Nephron progenitor cell (in vitro differentiated cells): ENCODE results near the gene RADIL.

Experiments
- DNase-seq: peaks from one replicate; pipeline ENCODE4 v3.0.0; 2021
- H3K27ac Mint-ChIP-seq: 2 replicates; pipeline ENCODE4 v1.8.0; 2021; ENCODE audit warnings: mild to moderate bottlenecking, moderate library complexity, mixed read lengths
- H3K27me3 Mint-ChIP-seq: 2 replicates; pipeline ENCODE4 v1.8.0; 2021; ENCODE audit warnings: mild to moderate bottlenecking, low read depth, mixed read lengths; ENCODE audit not compliant: poor library complexity
- H3K36me3 Mint-ChIP-seq: 2 replicates; pipeline ENCODE4 v1.8.0; 2021; ENCODE audit warnings: low read depth, mixed read lengths
- H3K4me1 Mint-ChIP-seq: 2 replicates; pipeline ENCODE4 v1.8.0; 2021; ENCODE audit warnings: mixed read lengths
- H3K4me3 Mint-ChIP-seq: 2 replicates; pipeline ENCODE4 v1.8.0; 2021; ENCODE audit warnings: mild to moderate bottlenecking, moderate library complexity, mixed read lengths
- H3K9me3 Mint-ChIP-seq: 2 replicates; pipeline ENCODE4 v1.8.0; 2021; ENCODE audit warnings: mild to moderate bottlenecking, moderate library complexity, mixed read lengths
- TF ChIP-seq, protein P1 (sequence below): fragments of 200-600 bp; sonication (generic); IDR thresholded peaks from 2 replicates; pipeline ENCODE4 v1.5.0; 2021; ENCODE audit warnings: antibody characterized with exemption

The RADIL gene

DNA sequence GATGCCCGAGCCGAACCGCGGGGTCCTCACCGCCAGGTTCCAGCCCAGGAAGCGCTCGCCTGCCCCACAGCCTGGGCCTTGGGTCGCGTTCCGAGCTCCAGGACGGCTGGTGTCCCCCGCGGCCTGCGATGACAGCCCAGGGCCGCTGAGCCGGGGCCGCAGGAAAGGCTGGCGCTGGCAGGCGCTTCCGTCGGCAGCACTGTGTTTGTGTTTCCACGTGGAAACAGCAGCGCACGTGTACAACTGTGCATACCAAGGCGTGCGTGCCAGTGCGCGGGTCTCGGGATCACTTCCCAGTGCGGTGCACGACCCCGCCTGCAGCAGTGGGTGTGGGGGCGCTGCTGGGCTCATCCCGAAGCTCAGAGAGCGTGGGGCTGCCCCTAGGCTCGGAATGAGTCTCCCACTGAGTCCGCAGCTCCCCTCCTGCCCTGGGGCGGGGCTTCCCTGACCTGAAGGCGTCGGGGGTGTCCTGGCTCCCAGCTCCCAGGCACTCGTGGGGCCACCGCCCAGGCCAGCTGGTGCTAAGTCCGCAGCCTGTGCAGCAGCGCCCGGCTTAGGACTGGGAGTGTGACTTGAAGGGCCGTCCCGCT is 90.9 kb downstream of the RADIL start:
- peaks cover 22% of the 10 kb centered on the region for H3K36me3 Mint-ChIP-seq
- TF ChIP-seq, protein P1, sequence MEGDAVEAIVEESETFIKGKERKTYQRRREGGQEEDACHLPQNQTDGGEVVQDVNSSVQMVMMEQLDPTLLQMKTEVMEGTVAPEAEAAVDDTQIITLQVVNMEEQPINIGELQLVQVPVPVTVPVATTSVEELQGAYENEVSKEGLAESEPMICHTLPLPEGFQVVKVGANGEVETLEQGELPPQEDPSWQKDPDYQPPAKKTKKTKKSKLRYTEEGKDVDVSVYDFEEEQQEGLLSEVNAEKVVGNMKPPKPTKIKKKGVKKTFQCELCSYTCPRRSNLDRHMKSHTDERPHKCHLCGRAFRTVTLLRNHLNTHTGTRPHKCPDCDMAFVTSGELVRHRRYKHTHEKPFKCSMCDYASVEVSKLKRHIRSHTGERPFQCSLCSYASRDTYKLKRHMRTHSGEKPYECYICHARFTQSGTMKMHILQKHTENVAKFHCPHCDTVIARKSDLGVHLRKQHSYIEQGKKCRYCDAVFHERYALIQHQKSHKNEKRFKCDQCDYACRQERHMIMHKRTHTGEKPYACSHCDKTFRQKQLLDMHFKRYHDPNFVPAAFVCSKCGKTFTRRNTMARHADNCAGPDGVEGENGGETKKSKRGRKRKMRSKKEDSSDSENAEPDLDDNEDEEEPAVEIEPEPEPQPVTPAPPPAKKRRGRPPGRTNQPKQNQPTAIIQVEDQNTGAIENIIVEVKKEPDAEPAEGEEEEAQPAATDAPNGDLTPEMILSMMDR = no peak
- no peak overlapping the region for H3K27ac Mint-ChIP-seq
- H3K4me3 Mint-ChIP-seq = no peak overlapping the region
- peaks cover 9% of the 10 kb centered on the region for H3K9me3 Mint-ChIP-seq
- peaks cover 8% of the 10 kb centered on the region for H3K27me3 Mint-ChIP-seq
- peaks cover 8% of the 10 kb centered on the region for H3K4me1 Mint-ChIP-seq
- DNase-seq = peak; percentile 37

DNA sequence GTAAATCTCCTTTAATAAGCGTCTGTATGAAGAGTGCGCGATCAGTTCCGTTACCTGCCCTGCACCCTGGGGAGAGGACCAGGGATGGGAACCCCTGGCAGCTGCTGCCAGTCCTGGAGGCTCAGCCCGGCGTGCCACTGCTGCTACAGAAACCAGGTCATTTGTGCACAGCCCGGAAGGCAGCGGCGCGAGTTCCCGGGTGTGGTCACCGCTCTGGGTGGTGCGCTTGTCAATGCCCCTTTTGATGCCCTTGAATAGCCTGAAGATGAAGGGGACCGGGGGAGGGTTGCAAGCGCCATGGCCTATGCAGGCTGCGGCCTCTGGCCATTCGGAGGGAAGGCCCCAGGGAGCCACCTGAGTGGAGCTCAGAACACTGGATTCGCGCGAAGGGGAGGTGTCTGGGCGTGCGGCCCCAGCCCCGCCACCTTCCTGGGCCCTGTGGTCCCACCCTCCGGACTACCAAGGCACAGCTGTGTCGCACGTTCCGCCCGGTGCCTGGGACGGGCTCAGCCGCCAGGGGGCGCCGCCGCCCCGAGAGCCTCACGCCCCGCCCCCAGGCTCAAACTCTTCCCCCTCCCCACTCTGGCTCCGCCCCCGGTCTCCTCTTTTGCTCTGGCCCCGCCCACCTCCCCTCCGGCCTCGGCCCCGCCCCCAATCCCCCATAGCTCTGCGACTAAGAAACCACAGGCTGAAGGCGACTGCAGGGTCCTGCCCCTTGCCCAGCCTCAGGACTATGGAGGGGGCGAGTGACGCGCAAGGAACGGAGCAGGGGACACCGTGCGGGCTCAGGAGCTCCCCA is 91.6 kb downstream of the RADIL start:
- TF ChIP-seq, protein P1 = peak; percentile 77
- peak; percentile 89 for DNase-seq
- peaks cover 8% of the 10 kb centered on the region for H3K4me1 Mint-ChIP-seq
- no peak overlapping the region for H3K27ac Mint-ChIP-seq
- peaks cover 22% of the 10 kb centered on the region for H3K36me3 Mint-ChIP-seq
- H3K27me3 Mint-ChIP-seq = peaks cover 8% of the 10 kb centered on the region
- H3K9me3 Mint-ChIP-seq = peaks cover 9% of the 10 kb centered on the region
- no peak overlapping the region for H3K4me3 Mint-ChIP-seq

DNA sequence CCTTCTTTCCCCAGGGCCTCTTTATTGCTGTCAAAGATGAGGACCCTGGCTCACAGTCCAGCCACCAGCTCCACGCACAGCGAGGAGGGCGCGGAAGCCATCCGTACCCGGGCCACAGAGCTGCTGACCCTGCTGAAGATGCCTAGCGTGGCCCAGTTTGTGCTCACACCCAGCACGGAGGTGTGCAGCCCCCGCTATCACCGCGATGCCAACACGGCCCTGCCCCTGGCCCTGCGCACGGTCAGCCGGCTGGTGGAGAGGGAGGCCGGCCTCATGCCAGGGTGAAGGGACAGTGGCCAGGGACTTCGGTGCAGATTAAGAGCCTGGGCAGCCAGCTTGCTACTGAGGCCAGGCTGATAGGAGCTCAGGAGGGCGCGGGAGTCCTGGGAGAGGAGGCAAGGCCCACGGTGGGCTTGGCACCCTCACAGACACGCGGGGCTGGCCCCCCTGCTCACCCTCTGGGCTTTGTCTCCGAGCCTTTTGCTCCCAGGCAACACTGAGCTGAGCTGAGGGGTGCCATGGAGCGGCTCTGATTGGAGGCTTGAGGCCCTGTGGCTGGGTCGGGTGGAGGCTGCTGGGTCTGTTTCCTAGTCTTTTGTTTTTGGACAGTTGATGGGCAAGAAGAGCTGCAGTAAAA is 92.3 kb downstream of the RADIL start:
- peaks cover 8% of the 10 kb centered on the region for H3K4me1 Mint-ChIP-seq
- H3K27me3 Mint-ChIP-seq = peaks cover 3% of the 10 kb centered on the region
- H3K36me3 Mint-ChIP-seq = peaks cover 21% of the 10 kb centered on the region
- H3K4me3 Mint-ChIP-seq = no peak overlapping the region
- no peak overlapping the region for H3K27ac Mint-ChIP-seq
- peaks cover 9% of the 10 kb centered on the region for H3K9me3 Mint-ChIP-seq
- TF ChIP-seq, protein P1 = no peak
- no peak for DNase-seq

DNA sequence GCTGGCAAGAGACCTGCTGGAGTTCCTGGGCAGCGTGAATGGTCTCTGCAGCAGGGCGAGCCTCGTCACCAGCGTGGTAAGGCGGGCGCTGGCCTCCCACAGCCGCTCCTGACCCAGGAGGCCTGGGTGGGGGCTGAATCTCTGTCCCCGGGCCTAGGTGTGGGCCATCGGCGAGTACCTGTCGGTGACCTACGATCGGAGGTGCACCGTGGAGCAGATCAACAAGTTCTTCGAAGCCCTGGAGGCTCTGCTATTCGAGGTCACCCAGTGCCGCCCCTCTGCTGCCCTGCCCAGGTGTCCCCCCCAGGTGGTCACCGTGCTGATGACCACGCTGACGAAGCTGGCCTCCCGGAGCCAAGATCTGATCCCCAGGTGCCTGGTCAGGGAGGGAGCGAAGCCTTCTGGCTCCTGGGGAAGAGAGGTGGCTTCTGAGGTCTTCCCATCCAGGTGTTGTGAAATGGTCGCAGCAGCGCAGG is 93.0 kb downstream of the RADIL start:
- DNase-seq = no peak
- Mint-ChIP-seq H3K36me3 (peaks cover 17% of the 10 kb centered on the region), H3K9me3 (peaks cover 9% of the 10 kb centered on the region), H3K27ac (no peak overlapping the region), H3K4me3 (no peak overlapping the region), H3K4me1 (peaks cover 8% of the 10 kb centered on the region), H3K27me3 (no peaks in the 10 kb centered on the region)
- TF ChIP-seq, protein P1 = no peak

DNA sequence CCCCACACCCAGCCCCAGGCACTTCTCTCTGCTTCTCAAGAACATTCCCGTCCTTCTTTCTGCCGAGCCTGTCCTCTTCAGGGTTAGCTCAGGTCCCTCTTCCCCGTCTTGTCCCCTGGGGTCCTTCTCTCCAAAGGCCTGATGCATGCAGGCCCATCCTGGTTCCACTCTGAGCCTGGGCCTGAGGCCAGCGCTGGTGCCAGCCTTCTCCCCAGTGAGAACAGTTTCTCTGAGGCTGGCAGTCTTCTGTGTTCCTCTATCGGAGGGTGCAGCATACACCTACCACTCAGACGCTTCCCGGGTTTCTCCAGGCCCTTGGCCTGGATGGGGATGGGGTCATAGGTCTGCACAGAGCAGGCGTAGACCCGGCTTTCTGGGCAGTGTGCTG is 93.4 kb downstream of the RADIL start:
- no peak for DNase-seq
- TF ChIP-seq, protein P1 = no peak
- Mint-ChIP-seq H3K4me3 (no peak overlapping the region), H3K9me3 (peaks cover 9% of the 10 kb centered on the region), H3K36me3 (peaks cover 17% of the 10 kb centered on the region), H3K27ac (no peak overlapping the region), H3K27me3 (no peaks in the 10 kb centered on the region), H3K4me1 (peaks cover 8% of the 10 kb centered on the region)
